SK-N-SH treated with all-trans-retinoic acid at 6 μM for 48 hours (cell line): ENCODE data around the gene LAMA5.

Experiments
- ATAC-seq: fragments of 200-7000 bp; cut with Tn5 transposase; 3 replicates; pipeline ENCODE4 v1.9.1; 2020; ENCODE audit warnings: mild to moderate bottlenecking, moderate library complexity
- ARNTL ChIP-seq: fragments of 450-650 bp; formaldehyde crosslinking; IDR thresholded peaks from 2 replicates; pipeline ENCODE4 v1.5.0; 2020; ENCODE audit warnings: low read depth, mild to moderate bottlenecking, moderate library complexity, borderline replicate concordance
- GLIS3 ChIP-seq: fragments of 250-450 bp; sonication (Bioruptor Pico); IDR thresholded peaks from 2 replicates; pipeline ENCODE4 v1.5.0; 2020; ENCODE audit warnings: mild to moderate bottlenecking, moderate library complexity
- ISL1 ChIP-seq: fragments of 250-450 bp; sonication (Bioruptor Pico); IDR thresholded peaks from 2 replicates; pipeline ENCODE4 v2.1.2; 2022; ENCODE audit warnings: mild to moderate bottlenecking, moderate library complexity
- OSR1 ChIP-seq: fragments of 250-450 bp; sonication (Bioruptor Pico); IDR thresholded peaks from 2 replicates; pipeline ENCODE4 v1.8.0; 2022; ENCODE audit warnings: moderate library complexity, mild to moderate bottlenecking, inconsistent platforms
- PPARA ChIP-seq: fragments of 250-450 bp; sonication (Bioruptor Pico); IDR thresholded peaks from 2 replicates; pipeline ENCODE4 v1.5.0; 2020; ENCODE audit warnings: mild to moderate bottlenecking, borderline replicate concordance
- RARB ChIP-seq: fragments of 250-450 bp; sonication (Bioruptor Pico); IDR thresholded peaks from 2 replicates; pipeline ENCODE4 v1.8.0; 2021; ENCODE audit warnings: mild to moderate bottlenecking, moderate library complexity
- SNAI2 ChIP-seq: fragments of 250-450 bp; sonication (Bioruptor Pico); IDR thresholded peaks from 2 replicates; pipeline ENCODE4 v1.5.0; 2020; ENCODE audit warnings: mild to moderate bottlenecking, moderate library complexity
- TCF4 ChIP-seq: fragments of 250-450 bp; sonication (Bioruptor Pico); IDR thresholded peaks from 2 replicates; pipeline ENCODE4 v1.8.0; 2021; ENCODE audit warnings: mild to moderate bottlenecking, moderate library complexity, borderline replicate concordance
- TOX ChIP-seq: fragments of 250-450 bp; sonication (Bioruptor Pico); IDR thresholded peaks from 2 replicates; pipeline ENCODE4 v1.8.0; 2021; ENCODE audit warnings: mild to moderate bottlenecking, moderate library complexity, borderline replicate concordance
- ZFP3 ChIP-seq: fragments of 250-450 bp; sonication (Bioruptor Pico); IDR thresholded peaks from 2 replicates; pipeline ENCODE4 v1.5.0; 2020; ENCODE audit warnings: mild to moderate bottlenecking, moderate library complexity
- ZFP30 ChIP-seq: fragments of 450-650 bp; formaldehyde crosslinking; IDR thresholded peaks from 2 replicates; pipeline ENCODE4 v1.5.0; 2022; ENCODE audit warnings: mild to moderate bottlenecking, moderate library complexity
- ZNF565 ChIP-seq: fragments of 450-650 bp; formaldehyde crosslinking; conservative IDR thresholded peaks from 2 replicates; pipeline ENCODE4 v1.5.0; 2020; ENCODE audit warnings: low read depth, mild to moderate bottlenecking, moderate library complexity
- ZNF70 ChIP-seq: fragments of 450-650 bp; formaldehyde crosslinking; IDR thresholded peaks from 2 replicates; pipeline ENCODE4 v1.5.0; 2020; ENCODE audit warnings: mild to moderate bottlenecking, moderate library complexity
- TF ChIP-seq, protein P1 (sequence below): fragments of 250-450 bp; sonication (Bioruptor Pico); IDR thresholded peaks from 2 replicates; pipeline ENCODE4 v1.5.1; 2020; ENCODE audit warnings: low read depth, mild to moderate bottlenecking, moderate library complexity
- TF ChIP-seq, protein P2 (sequence below): fragments of 250-450 bp; sonication (Bioruptor Pico); IDR thresholded peaks from 2 replicates; pipeline ENCODE4 v1.8.0; 2020; ENCODE audit warnings: mild to moderate bottlenecking, moderate library complexity, borderline replicate concordance
- TF ChIP-seq, protein P3 (sequence below): fragments of 250-450 bp; sonication (Bioruptor Pico); IDR thresholded peaks from 2 replicates; pipeline ENCODE4 v1.5.0; 2020; ENCODE audit warnings: mild to moderate bottlenecking, moderate library complexity
- TF ChIP-seq, protein P4 (sequence below): fragments of 250-450 bp; sonication (Bioruptor Pico); IDR thresholded peaks from 2 replicates; pipeline ENCODE4 v1.5.1; 2021; ENCODE audit warnings: mild to moderate bottlenecking, moderate library complexity
- TF ChIP-seq, protein P5 (sequence below): fragments of 250-450 bp; sonication (Bioruptor Pico); IDR thresholded peaks from 2 replicates; pipeline ENCODE4 v1.8.0; 2021; ENCODE audit warnings: low read depth, mild to moderate bottlenecking, moderate library complexity, borderline replicate concordance

LAMA5 gene

DNA sequence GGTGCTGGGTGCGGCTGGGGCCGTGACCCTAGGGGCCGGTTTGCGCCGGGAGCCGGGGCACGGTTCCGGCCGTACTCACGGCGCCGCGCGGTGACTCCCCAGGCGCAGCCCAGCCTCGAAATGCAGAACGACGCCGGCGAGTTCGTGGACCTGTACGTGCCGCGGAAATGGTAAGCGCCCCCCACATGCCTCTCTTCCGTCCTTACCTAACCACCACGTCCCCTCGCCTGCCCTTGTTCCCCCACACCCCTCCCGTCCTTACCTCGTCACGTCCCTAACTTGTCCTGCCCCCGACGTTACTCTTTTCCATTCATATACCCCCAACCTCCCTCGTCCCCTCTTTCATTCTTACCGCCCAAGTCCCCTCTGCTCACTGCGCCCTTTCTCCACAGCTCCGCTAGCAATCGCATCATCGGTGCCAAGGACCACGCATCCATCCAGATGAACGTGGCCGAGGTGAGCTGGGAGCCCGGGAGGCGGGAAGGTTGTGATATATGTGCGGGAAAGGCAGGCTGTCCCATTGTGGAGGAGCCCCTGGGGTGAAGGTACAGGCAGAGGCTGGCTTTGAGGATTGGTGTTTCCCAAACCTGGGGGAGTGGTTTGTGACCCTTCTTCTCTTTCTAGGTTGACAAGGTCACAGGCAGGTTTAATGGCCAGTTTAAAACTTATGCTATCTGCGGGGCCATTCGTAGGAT, 20.3 kb upstream of the LAMA5 start:
- no peak; the same call in 2 of the 3 replicates for ATAC-seq

DNA sequence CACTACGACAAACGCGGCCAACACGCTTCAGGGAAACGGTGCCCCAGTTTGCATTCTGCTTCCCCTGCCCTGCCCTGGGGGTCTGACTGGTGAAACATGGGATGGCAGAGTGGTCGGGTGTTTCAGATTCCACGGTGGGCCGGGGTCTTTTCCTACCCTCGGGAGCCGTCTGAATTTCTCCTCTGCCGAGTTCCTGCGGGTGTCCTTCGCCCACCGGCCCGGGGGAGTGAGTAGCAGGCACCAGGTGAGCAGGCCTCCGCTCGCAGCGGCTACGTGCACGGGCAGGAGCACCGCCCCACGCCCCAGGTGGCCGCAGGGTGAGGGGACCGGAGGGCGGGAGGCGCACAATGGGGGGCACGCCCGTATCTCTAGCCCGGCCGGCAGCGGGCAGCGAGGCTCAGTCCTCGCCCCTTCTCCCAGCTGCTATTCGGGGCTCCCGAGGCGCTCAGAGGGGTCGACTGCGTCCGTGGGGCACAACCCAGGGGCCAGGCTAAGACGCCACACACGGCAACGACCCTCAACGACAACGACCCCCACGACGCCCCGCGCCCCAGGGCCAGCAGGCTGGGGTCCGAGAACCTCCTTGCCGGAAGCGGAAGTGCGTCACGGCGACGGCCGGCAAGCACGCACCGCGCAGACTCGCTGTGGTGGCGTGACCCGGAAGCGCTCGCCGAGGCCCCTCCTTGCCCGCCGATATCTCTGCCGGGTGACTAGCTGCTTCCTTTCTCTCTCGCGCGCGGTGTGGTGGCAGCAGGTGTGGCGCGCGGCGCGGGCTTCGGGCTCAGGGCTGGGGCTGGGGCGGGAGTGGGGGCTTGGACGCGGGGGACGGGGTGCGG, 19.5 kb upstream of the LAMA5 start, which contains the start of gene RPS21:
Gene RPS21 (plus strand): TSS at position 721 of the 836 bp plus-strand sequence. CDS start 236 bp downstream, outside the sequence.
- TF ChIP-seq TOX (CRISPR knock-in tag) (no peak), ARNTL (CRISPR knock-in tag) (no peak), ZFP3 (CRISPR knock-in tag) (no peak), OSR1 (CRISPR knock-in tag) (no peak), ISL1 (no peak), GLIS3 (CRISPR knock-in tag) (no peak)
- TF ChIP-seq, protein P1, sequence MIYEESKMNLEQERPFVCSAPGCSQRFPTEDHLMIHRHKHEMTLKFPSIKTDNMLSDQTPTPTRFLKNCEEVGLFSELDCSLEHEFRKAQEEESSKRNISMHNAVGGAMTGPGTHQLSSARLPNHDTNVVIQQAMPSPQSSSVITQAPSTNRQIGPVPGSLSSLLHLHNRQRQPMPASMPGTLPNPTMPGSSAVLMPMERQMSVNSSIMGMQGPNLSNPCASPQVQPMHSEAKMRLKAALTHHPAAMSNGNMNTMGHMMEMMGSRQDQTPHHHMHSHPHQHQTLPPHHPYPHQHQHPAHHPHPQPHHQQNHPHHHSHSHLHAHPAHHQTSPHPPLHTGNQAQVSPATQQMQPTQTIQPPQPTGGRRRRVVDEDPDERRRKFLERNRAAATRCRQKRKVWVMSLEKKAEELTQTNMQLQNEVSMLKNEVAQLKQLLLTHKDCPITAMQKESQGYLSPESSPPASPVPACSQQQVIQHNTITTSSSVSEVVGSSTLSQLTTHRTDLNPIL (CRISPR knock-in tag): no peak
- peak; percentile 86 for ATAC-seq

More for the DNA sequence above, 20.3 kb upstream of the LAMA5 start:
- TF ChIP-seq ISL1: no peak
- TF ChIP-seq, protein P2, sequence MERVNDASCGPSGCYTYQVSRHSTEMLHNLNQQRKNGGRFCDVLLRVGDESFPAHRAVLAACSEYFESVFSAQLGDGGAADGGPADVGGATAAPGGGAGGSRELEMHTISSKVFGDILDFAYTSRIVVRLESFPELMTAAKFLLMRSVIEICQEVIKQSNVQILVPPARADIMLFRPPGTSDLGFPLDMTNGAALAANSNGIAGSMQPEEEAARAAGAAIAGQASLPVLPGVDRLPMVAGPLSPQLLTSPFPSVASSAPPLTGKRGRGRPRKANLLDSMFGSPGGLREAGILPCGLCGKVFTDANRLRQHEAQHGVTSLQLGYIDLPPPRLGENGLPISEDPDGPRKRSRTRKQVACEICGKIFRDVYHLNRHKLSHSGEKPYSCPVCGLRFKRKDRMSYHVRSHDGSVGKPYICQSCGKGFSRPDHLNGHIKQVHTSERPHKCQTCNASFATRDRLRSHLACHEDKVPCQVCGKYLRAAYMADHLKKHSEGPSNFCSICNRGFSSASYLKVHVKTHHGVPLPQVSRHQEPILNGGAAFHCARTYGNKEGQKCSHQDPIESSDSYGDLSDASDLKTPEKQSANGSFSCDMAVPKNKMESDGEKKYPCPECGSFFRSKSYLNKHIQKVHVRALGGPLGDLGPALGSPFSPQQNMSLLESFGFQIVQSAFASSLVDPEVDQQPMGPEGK (CRISPR knock-in tag): no peak
- no peak for TF ChIP-seq TCF4 (CRISPR knock-in tag)
- TF ChIP-seq ZNF70 (CRISPR knock-in tag): no peak
- TF ChIP-seq OSR1 (CRISPR knock-in tag): no peak
- TF ChIP-seq ZFP30: no peak
- no peak for TF ChIP-seq TOX (CRISPR knock-in tag)
- TF ChIP-seq ZFP3 (CRISPR knock-in tag): no peak
- no peak for TF ChIP-seq PPARA
- TF ChIP-seq, protein P3, sequence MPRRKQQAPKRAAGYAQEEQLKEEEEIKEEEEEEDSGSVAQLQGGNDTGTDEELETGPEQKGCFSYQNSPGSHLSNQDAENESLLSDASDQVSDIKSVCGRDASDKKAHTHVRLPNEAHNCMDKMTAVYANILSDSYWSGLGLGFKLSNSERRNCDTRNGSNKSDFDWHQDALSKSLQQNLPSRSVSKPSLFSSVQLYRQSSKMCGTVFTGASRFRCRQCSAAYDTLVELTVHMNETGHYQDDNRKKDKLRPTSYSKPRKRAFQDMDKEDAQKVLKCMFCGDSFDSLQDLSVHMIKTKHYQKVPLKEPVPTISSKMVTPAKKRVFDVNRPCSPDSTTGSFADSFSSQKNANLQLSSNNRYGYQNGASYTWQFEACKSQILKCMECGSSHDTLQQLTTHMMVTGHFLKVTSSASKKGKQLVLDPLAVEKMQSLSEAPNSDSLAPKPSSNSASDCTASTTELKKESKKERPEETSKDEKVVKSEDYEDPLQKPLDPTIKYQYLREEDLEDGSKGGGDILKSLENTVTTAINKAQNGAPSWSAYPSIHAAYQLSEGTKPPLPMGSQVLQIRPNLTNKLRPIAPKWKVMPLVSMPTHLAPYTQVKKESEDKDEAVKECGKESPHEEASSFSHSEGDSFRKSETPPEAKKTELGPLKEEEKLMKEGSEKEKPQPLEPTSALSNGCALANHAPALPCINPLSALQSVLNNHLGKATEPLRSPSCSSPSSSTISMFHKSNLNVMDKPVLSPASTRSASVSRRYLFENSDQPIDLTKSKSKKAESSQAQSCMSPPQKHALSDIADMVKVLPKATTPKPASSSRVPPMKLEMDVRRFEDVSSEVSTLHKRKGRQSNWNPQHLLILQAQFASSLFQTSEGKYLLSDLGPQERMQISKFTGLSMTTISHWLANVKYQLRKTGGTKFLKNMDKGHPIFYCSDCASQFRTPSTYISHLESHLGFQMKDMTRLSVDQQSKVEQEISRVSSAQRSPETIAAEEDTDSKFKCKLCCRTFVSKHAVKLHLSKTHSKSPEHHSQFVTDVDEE (CRISPR knock-in tag): no peak
- no peak for TF ChIP-seq ZNF565 (CRISPR knock-in tag)
- TF ChIP-seq RARB (CRISPR knock-in tag): no peak
- TF ChIP-seq, protein P4, sequence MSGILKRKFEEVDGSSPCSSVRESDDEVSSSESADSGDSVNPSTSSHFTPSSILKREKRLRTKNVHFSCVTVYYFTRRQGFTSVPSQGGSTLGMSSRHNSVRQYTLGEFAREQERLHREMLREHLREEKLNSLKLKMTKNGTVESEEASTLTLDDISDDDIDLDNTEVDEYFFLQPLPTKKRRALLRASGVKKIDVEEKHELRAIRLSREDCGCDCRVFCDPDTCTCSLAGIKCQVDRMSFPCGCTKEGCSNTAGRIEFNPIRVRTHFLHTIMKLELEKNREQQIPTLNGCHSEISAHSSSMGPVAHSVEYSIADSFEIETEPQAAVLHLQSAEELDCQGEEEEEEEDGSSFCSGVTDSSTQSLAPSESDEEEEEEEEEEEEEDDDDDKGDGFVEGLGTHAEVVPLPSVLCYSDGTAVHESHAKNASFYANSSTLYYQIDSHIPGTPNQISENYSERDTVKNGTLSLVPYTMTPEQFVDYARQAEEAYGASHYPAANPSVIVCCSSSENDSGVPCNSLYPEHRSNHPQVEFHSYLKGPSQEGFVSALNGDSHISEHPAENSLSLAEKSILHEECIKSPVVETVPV (CRISPR knock-in tag): no peak
- TF ChIP-seq, protein P5, sequence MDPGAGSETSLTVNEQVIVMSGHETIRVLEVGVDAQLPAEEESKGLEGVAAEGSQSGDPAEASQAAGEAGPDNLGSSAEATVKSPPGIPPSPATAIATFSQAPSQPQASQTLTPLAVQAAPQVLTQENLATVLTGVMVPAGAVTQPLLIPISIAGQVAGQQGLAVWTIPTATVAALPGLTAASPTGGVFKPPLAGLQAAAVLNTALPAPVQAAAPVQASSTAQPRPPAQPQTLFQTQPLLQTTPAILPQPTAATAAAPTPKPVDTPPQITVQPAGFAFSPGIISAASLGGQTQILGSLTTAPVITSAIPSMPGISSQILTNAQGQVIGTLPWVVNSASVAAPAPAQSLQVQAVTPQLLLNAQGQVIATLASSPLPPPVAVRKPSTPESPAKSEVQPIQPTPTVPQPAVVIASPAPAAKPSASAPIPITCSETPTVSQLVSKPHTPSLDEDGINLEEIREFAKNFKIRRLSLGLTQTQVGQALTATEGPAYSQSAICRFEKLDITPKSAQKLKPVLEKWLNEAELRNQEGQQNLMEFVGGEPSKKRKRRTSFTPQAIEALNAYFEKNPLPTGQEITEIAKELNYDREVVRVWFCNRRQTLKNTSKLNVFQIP (CRISPR knock-in tag): no peak
- no peak for TF ChIP-seq SNAI2
